Activated CD8-positive, alpha-beta T cell treated with anti-CD3 and anti-CD28 coated beads for 36 hours (primary cell): ENCODE data around the gene ERG. TPM values are rescaled to one million over a fixed set of nuclear protein-coding genes. Genes with fewer than 3 reads are reported as not detected.

ENCODE experiments used
- ATAC-seq: fragments of 200-7000 bp; cut with Tn5 transposase; one replicate; pipeline ENCODE4 v1.10.0; 2021; ENCODE audit warnings: mild to moderate bottlenecking, moderate library complexity
- CTCF ChIA-PET: fragments of 350-600 bp; sonication (Branson Sonifier 250); formaldehyde crosslinking; loops from one replicate; lab custom pipeline; 2021; ENCODE audit warnings: antibody characterized with exemption; lab: Charles Lee
- POLR2A ChIA-PET: fragments of 350-600 bp; sonication (Branson Sonifier 250); formaldehyde crosslinking; loops from one replicate; lab custom pipeline; 2021; ENCODE audit warnings: antibody characterized with exemption; lab: Charles Lee
- DNase-seq: peaks from one replicate; pipeline ENCODE4 v3.0.0-alpha.2; 2020
- H3K27ac Mint-ChIP-seq: one replicate; pipeline ENCODE4 v1.8.0; 2021; ENCODE audit warnings: mild to moderate bottlenecking, mixed read lengths
- H3K27me3 Mint-ChIP-seq: one replicate; pipeline ENCODE4 v1.8.0; 2021; ENCODE audit warnings: mixed read lengths
- H3K36me3 Mint-ChIP-seq: one replicate; pipeline ENCODE4 v1.8.0; 2021; ENCODE audit warnings: low read depth, mixed read lengths
- H3K4me1 Mint-ChIP-seq: one replicate; pipeline ENCODE4 v1.8.0; 2021; ENCODE audit warnings: low read depth, mixed read lengths
- H3K4me3 Mint-ChIP-seq: one replicate; pipeline ENCODE4 v1.8.0; 2021; ENCODE audit warnings: mild to moderate bottlenecking, moderate library complexity, mixed read lengths
- H3K9me3 Mint-ChIP-seq: one replicate; pipeline ENCODE4 v1.8.0; 2021; ENCODE audit warnings: mixed read lengths
- CTCF ChIP-seq: fragments of 200-600 bp; IDR thresholded peaks from one replicate; pipeline ENCODE4 v1.8.0; 2022; ENCODE audit warnings: antibody characterized with exemption, mild to moderate bottlenecking
- intact Hi-C: fragments of 100-400 bp; cut with micrococcal nuclease; formaldehyde crosslinking; loops from one replicate; pipeline ENCODE4 v1.10.0; 2022
- total RNA-seq, 2 experiments: library from RNA; stranded (reverse); gene quantifications; one replicate each; pipeline ENCODE4 v1.2.3, GENCODE V29; 2021

The ERG gene
- total RNA-seq, 2 experiments from 2014 or later: not detected

- no peak overlapping the region for H3K4me3 Mint-ChIP-seq
- H3K4me1 Mint-ChIP-seq: peaks cover 9% of the 10 kb centered on the region
- no peaks in the 10 kb centered on the region for H3K36me3 Mint-ChIP-seq
- H3K27ac Mint-ChIP-seq: no peak overlapping the region
- ATAC-seq (no peak), DNase-seq (no peak)
- ChIA-PET POLR2A (no interaction called here), CTCF (interaction anchor here (6.8 kb wide), 1 partner anchor 192 kb away, joined by 55 read pairs; no protein-coding TSS in a partner anchor)
- peaks cover 3% of the 10 kb centered on the region for H3K27me3 Mint-ChIP-seq
- no peak for TF ChIP-seq CTCF
- H3K9me3 Mint-ChIP-seq: no peaks in the 10 kb centered on the region
- intact Hi-C loops: loop anchor here (5.0 kb wide), 1 partner anchor 133 kb away; no protein-coding TSS in a partner anchor
These were observed 148.3 kb downstream of the ERG start for GRCh38 chr21:38349977-38350376.

- peak; percentile 11 for DNase-seq
- no peaks in the 10 kb centered on the region for H3K36me3 Mint-ChIP-seq
- intact Hi-C loops: no loop called here
- ChIA-PET CTCF (no interaction called here), POLR2A (no interaction called here)
- TF ChIP-seq CTCF: no peak
- ATAC-seq: peak; percentile 39
- no peak overlapping the region for H3K27ac Mint-ChIP-seq
- H3K4me3 Mint-ChIP-seq: no peak overlapping the region
- H3K9me3 Mint-ChIP-seq: no peaks in the 10 kb centered on the region
- peaks cover 9% of the 10 kb centered on the region for H3K4me1 Mint-ChIP-seq
- H3K27me3 Mint-ChIP-seq: no peaks in the 10 kb centered on the region
These were observed 149.0 kb downstream of the ERG start for GRCh38 chr21:38349111-38349746.

- H3K9me3 Mint-ChIP-seq: no peaks in the 10 kb centered on the region
- intact Hi-C loops: no loop called here
- peaks cover 5% of the 10 kb centered on the region for H3K4me1 Mint-ChIP-seq
- ChIA-PET CTCF (interaction anchor here (1.2 kb wide), 1 partner anchor 10 kb away, joined by 3 read pairs; no protein-coding TSS in a partner anchor), POLR2A (no interaction called here)
- H3K27me3 Mint-ChIP-seq: no peaks in the 10 kb centered on the region
- no peak for TF ChIP-seq CTCF
- H3K4me3 Mint-ChIP-seq: no peak overlapping the region
- H3K27ac Mint-ChIP-seq: no peak overlapping the region
- ATAC-seq (no peak), DNase-seq (no peak)
- H3K36me3 Mint-ChIP-seq: no peaks in the 10 kb centered on the region
These were observed 152.0 kb downstream of the ERG start for GRCh38 chr21:38346286-38346685.

GRCh38 chr21:38343691-38344090, 154.6 kb downstream of the ERG start:
- CTCF ChIA-PET: interaction anchor here (0.9 to 3.0 kb wide), 4 partner anchors 9 to 21 kb away, joined by 3 to 13 read pairs (median 6); no protein-coding TSS in a partner anchor
- H3K4me3 Mint-ChIP-seq: no peak overlapping the region
- POLR2A ChIA-PET: no interaction called here
- no peak for TF ChIP-seq CTCF
- ATAC-seq (no peak), DNase-seq (no peak)
- intact Hi-C loops: no loop called here
- no peaks in the 10 kb centered on the region for H3K27me3 Mint-ChIP-seq
- peaks cover 2% of the 10 kb centered on the region for H3K4me1 Mint-ChIP-seq
- no peaks in the 10 kb centered on the region for H3K9me3 Mint-ChIP-seq
- H3K27ac Mint-ChIP-seq: no peak overlapping the region
- no peaks in the 10 kb centered on the region for H3K36me3 Mint-ChIP-seq

GRCh38 chr21:38342739-38343138, 155.5 kb downstream of the ERG start:
- DNase-seq: no peak
- no peak for ATAC-seq
- Mint-ChIP-seq H3K27me3 (no peaks in the 10 kb centered on the region), H3K4me3 (no peak overlapping the region), H3K9me3 (no peaks in the 10 kb centered on the region), H3K36me3 (no peaks in the 10 kb centered on the region), H3K27ac (no peak overlapping the region), H3K4me1 (no peaks in the 10 kb centered on the region)
- TF ChIP-seq CTCF: no peak
- intact Hi-C loops: no loop called here
- ChIA-PET CTCF (interaction anchor here (0.9 to 3.0 kb wide), 4 partner anchors 10 to 20 kb away, joined by 3 to 13 read pairs (median 6); no protein-coding TSS in a partner anchor), POLR2A (no interaction called here)
